HepG2 (cell line): ENCODE data around the gene CNR2. TPM values are rescaled to one million over a fixed set of nuclear protein-coding genes. Genes with fewer than 3 reads are reported as not detected.

ENCODE experiments used
- ATAC-seq: fragments of 200-7000 bp; cut with Tn5 transposase; 3 replicates; pipeline ENCODE4 v1.9.1; 2020; ENCODE audit warnings: mild to moderate bottlenecking, moderate library complexity
- BruUV-seq: library from RNA; stranded (reverse); fragments of 400-500 nt; replicated peaks from 2 replicates; lab custom pipeline; 2021; lab: Mats Ljungman, UMichigan
- CTCF ChIA-PET: fragments of 300-600 bp; formaldehyde crosslinking; extraction: SDS; loops from one replicate; lab custom pipeline; 2021; ENCODE audit warnings: low total read pairs, inconsistent platforms, low intra/inter-chr PET ratio; lab: Yijun Ruan, JAX
- POLR2A ChIA-PET: fragments of 350-600 bp; sonication (Branson Sonifier 250); formaldehyde crosslinking; loops from one replicate; lab custom pipeline; 2020; ENCODE audit warnings: antibody characterized with exemption, inconsistent platforms; lab: Yijun Ruan, JAX
- DNase-seq: peaks from one replicate; pipeline ENCODE4 v3.0.0-alpha.2; 2015; ENCODE audit warnings: low spot score
- FAIRE-seq: peaks from 3 replicates; lab custom pipeline; 2011; peaks lifted over from hg19 to GRCh38; lab: Jason Lieb, UNC
- H2AFZ ChIP-seq: one replicate; pipeline ENCODE4 v1.6.1; 2011; ENCODE audit warnings: low read length, inconsistent platforms
- H3K27ac ChIP-seq: fragments of 300-600 bp; 3 replicates; pipeline ENCODE4 v1.8.0; 2011; ENCODE audit warnings: mixed run types, mild to moderate bottlenecking, mixed read lengths, low read length, inconsistent platforms; ENCODE audit not compliant: insufficient read depth; ENCODE audit errors: extremely low read length
- H3K27me3 ChIP-seq, 2 experiments: fragments of 200-600 bp in 1 of 2; 2 replicates in 1 of 2; 3 replicates in 1 of 2; pipeline versions ENCODE4 v1.6.0 to v1.8.0; 2011; ENCODE audit warnings: low read length in 2 of 2, mild to moderate bottlenecking in 2 of 2, moderate library complexity in 2 of 2, inconsistent platforms in 1 of 2; ENCODE audit not compliant: insufficient read depth in 2 of 2, control insufficient read depth in 1 of 2
- H3K36me3 ChIP-seq, 2 experiments: fragments of 200-600 bp in 1 of 2; replicated peaks in 1 of 2; 2 replicates in 1 of 2; 3 replicates in 1 of 2; pipeline versions ENCODE4 v1.5.1 to v1.8.0; 2011; ENCODE audit warnings: low read length in 2 of 2, inconsistent platforms in 1 of 2; ENCODE audit not compliant: insufficient read depth in 2 of 2, control insufficient read depth in 1 of 2
- H3K4me1 ChIP-seq: 2 replicates; pipeline ENCODE4 v1.5.1; 2012; ENCODE audit warnings: low read length, inconsistent platforms; ENCODE audit not compliant: insufficient read depth
- H3K4me2 ChIP-seq: 2 replicates; pipeline ENCODE4 v1.6.0; 2011; ENCODE audit warnings: low read depth, low read length, inconsistent platforms
- H3K4me3 ChIP-seq, 3 experiments: fragments of 200-600 bp in 1 of 3; sonication (generic), shearing (Covaris generic) in 1 of 3; replicated peaks in 1 of 3; 2 replicates each; pipeline ENCODE4 v1.5.1; 2011 to 2016; ENCODE audit warnings: low read length in 3 of 3, inconsistent platforms in 2 of 3, low read depth in 2 of 3, mild to moderate bottlenecking in 2 of 3, control low read depth in 1 of 3, mixed read lengths in 1 of 3; ENCODE audit not compliant: insufficient read depth in 1 of 3
- H3K79me2 ChIP-seq: one replicate; pipeline ENCODE4 v1.6.1; 2011; ENCODE audit warnings: low read length, inconsistent platforms; ENCODE audit not compliant: insufficient read depth
- H3K9ac ChIP-seq: 2 replicates; pipeline ENCODE4 v1.6.0; 2011; ENCODE audit warnings: mild to moderate bottlenecking, low read depth, low read length, inconsistent platforms; ENCODE audit not compliant: insufficient read depth
- H3K9me3 ChIP-seq: 2 replicates; pipeline ENCODE4 v1.5.1; 2012; ENCODE audit warnings: mild to moderate bottlenecking, low read length
- H4K20me1 ChIP-seq: 2 replicates; pipeline ENCODE4 v1.6.0; 2011; ENCODE audit warnings: inconsistent platforms, mild to moderate bottlenecking, low read length, moderate library complexity; ENCODE audit not compliant: insufficient read depth
- ARID3A ChIP-seq: IDR thresholded peaks from 2 replicates; pipeline ENCODE4 v1.6.1; 2012; ENCODE audit warnings: low read depth, low read length, improper control_type of control experiment
- ARID4A ChIP-seq: sonication (generic); formaldehyde crosslinking; IDR thresholded peaks from 2 replicates; pipeline ENCODE4 v1.5.0; 2020; ENCODE audit warnings: mild to moderate bottlenecking, missing genetic modification reagents, borderline replicate concordance
- FOXA1 ChIP-seq, 2 experiments: fragments of 450-650 bp in 1 of 2; sonication (generic) in 1 of 2; formaldehyde crosslinking in 1 of 2; IDR thresholded peaks; 2 replicates each; pipeline versions ENCODE4 v1.4.0 to v1.6.1; 2016 to 2020; ENCODE audit warnings: missing genetic modification reagents in 1 of 2
- FOXA3 ChIP-seq: IDR thresholded peaks from 2 replicates; pipeline ENCODE4 v1.6.1; 2016; ENCODE audit warnings: missing genetic modification reagents, missing compliant biosample characterization
- MIXL1 ChIP-seq: IDR thresholded peaks from 2 replicates; pipeline ENCODE4 v1.6.1; 2016
- SAP130 ChIP-seq: IDR thresholded peaks from 2 replicates; pipeline ENCODE4 v1.6.1; 2016; ENCODE audit warnings: low read depth
- SMARCE1 ChIP-seq: fragments of 450-650 bp; IDR thresholded peaks from 2 replicates; pipeline ENCODE4 v1.6.1; 2017; ENCODE audit warnings: borderline replicate concordance
- SOX13 ChIP-seq, 3 experiments: fragments of 450-650 bp in 1 of 3; sonication (generic) in 1 of 3; formaldehyde crosslinking in 1 of 3; IDR thresholded peaks in 2 of 3; conservative IDR thresholded peaks in 1 of 3; 2 replicates each; pipeline versions ENCODE4 v1.5.0 to v1.6.1; 2016 to 2020; ENCODE audit warnings: antibody characterized with exemption in 1 of 3, mild to moderate bottlenecking in 1 of 3, missing compliant biosample characterization in 1 of 3, missing genetic modification reagents in 1 of 3, moderate library complexity in 1 of 3
- SOX5 ChIP-seq: IDR thresholded peaks from 2 replicates; pipeline ENCODE4 v1.6.1; 2016; ENCODE audit warnings: borderline replicate concordance
- SOX6 ChIP-seq, 2 experiments: fragments of 450-650 bp in 1 of 2; sonication (generic) in 1 of 2; formaldehyde crosslinking in 1 of 2; IDR thresholded peaks; 2 replicates each; pipeline versions ENCODE4 v1.4.0 to v1.6.1; 2017 to 2020; ENCODE audit warnings: antibody characterized with exemption in 1 of 2, mild to moderate bottlenecking in 1 of 2, missing genetic modification reagents in 1 of 2
- ZNF3 ChIP-seq: IDR thresholded peaks from 2 replicates; pipeline ENCODE4 v1.7.0; 2017; ENCODE audit warnings: inconsistent platforms
- ZNF362 ChIP-seq: sonication (generic); formaldehyde crosslinking; IDR thresholded peaks from 2 replicates; pipeline ENCODE4 v1.4.0; 2020; ENCODE audit warnings: missing genetic modification reagents, mild to moderate bottlenecking, borderline replicate concordance
- ZNF484 ChIP-seq: sonication (generic); formaldehyde crosslinking; IDR thresholded peaks from 2 replicates; pipeline ENCODE4 v1.5.1; 2020; ENCODE audit warnings: mild to moderate bottlenecking, low read depth, missing genetic modification reagents, borderline replicate concordance
- ZNF629 ChIP-seq: sonication (generic); formaldehyde crosslinking; conservative IDR thresholded peaks from 2 replicates; pipeline ENCODE4 v1.5.0; 2020; ENCODE audit warnings: missing genetic modification reagents
- WGBS: methylation state at CpG from one replicate; pipeline ENCODE4 v1.1.6; 2017; ENCODE audit warnings: low lambda C conversion rate; 5-methylcytosine and 5-hydroxymethylcytosine counted together
- in situ Hi-C: cut with HindIII; loops from 2 replicates; pipeline ENCODE4 v1.10.0; 2017; ENCODE audit warnings: low pct_unique_long_range_greater_than_20kb; ENCODE audit not compliant: extremely low pct_ligation_motif_present
- intact Hi-C: fragments of 100-400 bp; cut with micrococcal nuclease; formaldehyde crosslinking; loops from one replicate; pipeline ENCODE4 v1.10.0; 2022; ENCODE audit not compliant: unreplicated experiment
- polyA plus RNA-seq, 8 experiments: library from polyadenylated mRNA; depleted of rRNA in 3 of 8; stranded (reverse) in 7 of 8; unstranded in 1 of 8; fragments of >200 nt; fragmentation: Illumina TruSeq in 4 of 8; extraction: Trizol in 4 of 8; gene quantifications; 2 replicates each; pipeline versions ENCODE4 v1.2.1 to v1.2.3, GENCODE V29; 2011 to 2016; ENCODE audit warnings: low read depth in 4 of 8, missing spikeins in 1 of 8, mixed read lengths in 1 of 8; ENCODE audit not compliant: insufficient read depth in 1 of 8
- total RNA-seq, 5 experiments: library from RNA; depleted of rRNA; stranded (reverse); fragments of >200 nt; fragmentation: Illumina TruSeq; extraction: Trizol; gene quantifications; 2 replicates each; pipeline ENCODE4 v1.2.3, GENCODE V29; 2016; ENCODE audit warnings: low read depth in 1 of 5

CNR2 gene
- total and polyA plus RNA-seq, 2 of the 13 experiments (the other 11 are each of a cell fraction or from before 2014, with no cell fraction given): not detected

- Histone ChIP-seq H2AFZ (no peak overlapping the region), H3K27ac (no peak overlapping the region), H3K9ac (no peak overlapping the region), H3K4me1 (peaks cover 67% of the 10 kb centered on the region), H4K20me1 (no peaks in the 10 kb centered on the region), H3K9me3 (no peaks in the 10 kb centered on the region)
- intact Hi-C loops: no loop called here
- 2% methylated on average over 3 of the region's 3 CpGs for WGBS
- POLR2A ChIA-PET: interaction anchor here (0.7 to 2.1 kb wide), 6 partner anchors 8 to 167 kb away, joined by 3 to 22 read pairs (median 6); partner anchors contain the start of genes LYPLA2 and PNRC2
- no peak for TF ChIP-seq ARID4A (CRISPR knock-in tag)
- TF ChIP-seq ZNF629: peak; percentile 87
- peak; percentile 22; the same call in 1 of the 2 replicates for TF ChIP-seq FOXA3 (CRISPR knock-in tag)
- TF ChIP-seq SMARCE1: no peak
- no peak for TF ChIP-seq ZNF484
- TF ChIP-seq SOX13 (IDR thresholded peaks at IDR 0.05): no peak
- TF ChIP-seq SOX13 (CRISPR knock-in tag; conservative IDR thresholded peaks at IDR 0.05 in 1 of 2, IDR thresholded peaks at IDR 0.05 in 1 of 2): peak in 1 of 2 experiments; percentile 74; a peak in 2 of 4 replicates
- TF ChIP-seq SOX6 (IDR thresholded peaks at IDR 0.05): no peak
- peak; percentile 36; the same call in 1 of the 2 replicates for TF ChIP-seq SOX6 (CRISPR knock-in tag; IDR thresholded peaks at IDR 0.05)
- TF ChIP-seq MIXL1: 0 out of 2 replicates have a peak, but pooled peaks have one; percentile 25
- no peak for TF ChIP-seq FOXA1 (IDR thresholded peaks at IDR 0.05)
- TF ChIP-seq FOXA1 (CRISPR knock-in tag; IDR thresholded peaks at IDR 0.05): 0 out of 2 replicates have a peak, but pooled peaks have one; percentile 7
- TF ChIP-seq SOX5: peak; percentile 34; the same call in 1 of the 2 replicates
- TF ChIP-seq ZNF362 (CRISPR knock-in tag): 0 out of 2 replicates have a peak, but pooled peaks have one; percentile 19
- peak; percentile 68; the same call in 1 of the 2 replicates for TF ChIP-seq ZNF3 (CRISPR knock-in tag)
- 0 out of 2 replicates have a peak, but pooled peaks have one; percentile 23 for TF ChIP-seq SAP130
- TF ChIP-seq ARID3A: 0 out of 2 replicates have a peak, but pooled peaks have one; percentile 22
- TF ChIP-seq, all 625 proteins: peak for 11
- no TSS peak for BruUV-seq
- Histone ChIP-seq H3K27me3 (no peaks in the 10 kb centered on the region), H3K4me2 (0 out of 2 replicates have a peak overlapping the region, but pooled peaks have one; percentile 84), H3K4me3 (no peak overlapping the region), H3K79me2 (no peaks in the 10 kb centered on the region), H3K36me3 (no peaks in the 10 kb centered on the region)
- FAIRE-seq (no peak), ATAC-seq (peak; percentile 50; the same call in 2 of the 3 replicates), DNase-seq (peak; percentile 53)
- CTCF ChIA-PET: no interaction called here
- in situ Hi-C loops: no loop called here
Observed at GRCh38 chr1:23953020-23953419, 39.9 kb upstream of the CNR2 start.
